ENCODE data around the gene RBFOX2.

The RBFOX2 gene

GRCh38 chr22:35904752-35905151, 123.9 kb downstream of the RBFOX2 start:
- no peak for DNase-seq (ENCODE audit: extremely low read depth in 1 of 2, low read depth in 1 of 2)

GRCh38 chr22:35904336-35904692, 124.3 kb downstream of the RBFOX2 start:
- no peak for DNase-seq (ENCODE audit: extremely low read depth in 1 of 2, low read depth in 1 of 2)

- no peak for DNase-seq (ENCODE audit: extremely low read depth in 1 of 2, low read depth in 1 of 2)
These were observed 124.9 kb downstream of the RBFOX2 start for GRCh38 chr22:35903571-35904335.

GRCh38 chr22:35900483-35901168, 128.0 kb downstream of the RBFOX2 start:
- DNase-seq (ENCODE audit: extremely low read depth in 1 of 2, low read depth in 1 of 2): no peak

GRCh38 chr22:35899736-35900135, 128.9 kb downstream of the RBFOX2 start:
- no peak for DNase-seq (ENCODE audit: extremely low read depth in 1 of 2, low read depth in 1 of 2)

GRCh38 chr22:35896111-35896705, 132.4 kb downstream of the RBFOX2 start:
- DNase-seq (ENCODE audit: extremely low read depth in 1 of 2, low read depth in 1 of 2): no peak

- no peak for DNase-seq (ENCODE audit: extremely low read depth in 1 of 2, low read depth in 1 of 2)
These were observed 133.5 kb downstream of the RBFOX2 start for GRCh38 chr22:35894937-35895708.

GRCh38 chr22:35894464-35894878, 134.2 kb downstream of the RBFOX2 start:
- DNase-seq (ENCODE audit: extremely low read depth in 1 of 2, low read depth in 1 of 2): no peak

GRCh38 chr22:35893698-35894097, 134.9 kb downstream of the RBFOX2 start:
- DNase-seq (ENCODE audit: extremely low read depth in 1 of 2, low read depth in 1 of 2): no peak

- no peak for DNase-seq (ENCODE audit: extremely low read depth in 1 of 2, low read depth in 1 of 2)
These were observed 136.4 kb downstream of the RBFOX2 start for GRCh38 chr22:35892192-35892591.

GRCh38 chr22:35891442-35891841, 137.2 kb downstream of the RBFOX2 start:
- no peak for DNase-seq (ENCODE audit: extremely low read depth in 1 of 2, low read depth in 1 of 2)

- DNase-seq (ENCODE audit: extremely low read depth in 1 of 2, low read depth in 1 of 2): no peak
These were observed 139.6 kb downstream of the RBFOX2 start for GRCh38 chr22:35889071-35889470.

- no peak for DNase-seq (ENCODE audit: extremely low read depth in 1 of 2, low read depth in 1 of 2)
These were observed 140.3 kb downstream of the RBFOX2 start for GRCh38 chr22:35888181-35888870.

- DNase-seq (ENCODE audit: extremely low read depth in 1 of 2, low read depth in 1 of 2): no peak
These were observed 141.2 kb downstream of the RBFOX2 start for GRCh38 chr22:35887296-35887875.

- no peak for DNase-seq (ENCODE audit: extremely low read depth in 1 of 2, low read depth in 1 of 2)
These were observed 142.3 kb downstream of the RBFOX2 start for GRCh38 chr22:35886309-35886708.

- no peak for DNase-seq (ENCODE audit: extremely low read depth in 1 of 2, low read depth in 1 of 2)
These were observed 144.1 kb downstream of the RBFOX2 start for GRCh38 chr22:35884529-35884928.

GRCh38 chr22:35883031-35883620, 145.5 kb downstream of the RBFOX2 start:
- no peak for DNase-seq (ENCODE audit: extremely low read depth in 1 of 2, low read depth in 1 of 2)

GRCh38 chr22:35882211-35883030, 146.2 kb downstream of the RBFOX2 start:
- DNase-seq (ENCODE audit: extremely low read depth in 1 of 2, low read depth in 1 of 2): no peak

- no peak for DNase-seq (ENCODE audit: extremely low read depth in 1 of 2, low read depth in 1 of 2)
These were observed 149.3 kb downstream of the RBFOX2 start for GRCh38 chr22:35879351-35879750.
